Keratinocyte (primary cell): ENCODE measurements around the gene CUX1. TPM values are rescaled to one million over a fixed set of nuclear protein-coding genes. Genes with fewer than 3 reads are reported as not detected.
A peak's percentile ranks its signal among the peaks of the same experiment; 100 is the strongest.

Source experiments
- DNase-seq: peaks from one replicate; pipeline ENCODE4 v3.0.0-alpha.2; 2011; ENCODE audit warnings: low read depth, missing footprints, low spot score
- FAIRE-seq: peaks from 2 replicates; lab custom pipeline; 2011; peaks lifted over from hg19 to GRCh38; lab: Jason Lieb, UNC
- H2AFZ ChIP-seq: 2 replicates; pipeline ENCODE4 v1.6.0; 2012; ENCODE audit warnings: low read length, control low read depth, inconsistent platforms; ENCODE audit not compliant: control insufficient read depth
- H3K27ac ChIP-seq: 2 replicates; pipeline ENCODE4 v1.5.1; 2011; ENCODE audit warnings: low read length; ENCODE audit not compliant: control insufficient read depth, insufficient read depth
- H3K27me3 ChIP-seq: 3 replicates; pipeline ENCODE4 v1.6.0; 2011; ENCODE audit warnings: low read length; ENCODE audit not compliant: control insufficient read depth, insufficient read depth; ENCODE audit errors: extremely low read depth
- H3K36me3 ChIP-seq, 2 experiments: 2 replicates in 1 of 2; 3 replicates in 1 of 2; pipeline ENCODE4 v1.5.1; 2011; ENCODE audit warnings: low read length in 2 of 2, mild to moderate bottlenecking in 1 of 2; ENCODE audit not compliant: control insufficient read depth in 2 of 2, insufficient read depth in 2 of 2; ENCODE audit errors: extremely low read depth in 1 of 2
- H3K4me1 ChIP-seq: 3 replicates; pipeline ENCODE4 v1.5.1; 2011; ENCODE audit warnings: low read length; ENCODE audit not compliant: control insufficient read depth, insufficient read depth; ENCODE audit errors: extremely low read depth
- H3K4me2 ChIP-seq: 3 replicates; pipeline ENCODE4 v1.6.0; 2011; ENCODE audit warnings: low read depth, low read length; ENCODE audit not compliant: control insufficient read depth, insufficient read depth; ENCODE audit errors: extremely low read depth
- H3K4me3 ChIP-seq, 3 experiments: fragments of 200-600 bp in 1 of 3; sonication (generic) in 1 of 3; 2 replicates in 2 of 3; 3 replicates in 1 of 3; pipeline ENCODE4 v1.5.1; 2011 to 2016; ENCODE audit warnings: low read length in 3 of 3, mild to moderate bottlenecking in 3 of 3, control low read depth in 2 of 3, inconsistent platforms in 1 of 3, low read depth in 1 of 3, mixed read lengths in 1 of 3, mixed run types in 1 of 3, moderate library complexity in 1 of 3; ENCODE audit not compliant: control insufficient read depth in 2 of 3, insufficient read depth in 2 of 3; ENCODE audit errors: extremely low read depth in 1 of 3
- H3K79me2 ChIP-seq: 2 replicates; pipeline ENCODE4 v1.6.0; 2012; ENCODE audit warnings: low read length; ENCODE audit not compliant: control insufficient read depth, insufficient read depth
- H3K9ac ChIP-seq: 3 replicates; pipeline ENCODE4 v1.6.0; 2011; ENCODE audit warnings: low read length; ENCODE audit not compliant: control insufficient read depth, insufficient read depth; ENCODE audit errors: extremely low read depth
- H3K9me1 ChIP-seq: 3 replicates; pipeline ENCODE4 v1.6.0; 2011; ENCODE audit warnings: low read length; ENCODE audit not compliant: control insufficient read depth, insufficient read depth; ENCODE audit errors: extremely low read depth
- H3K9me3 ChIP-seq: 2 replicates; pipeline ENCODE4 v1.5.1; 2012; ENCODE audit warnings: low read depth, low read length; ENCODE audit not compliant: control insufficient read depth
- H4K20me1 ChIP-seq: 3 replicates; pipeline ENCODE4 v1.6.0; 2011; ENCODE audit warnings: low read length; ENCODE audit not compliant: control insufficient read depth, insufficient read depth; ENCODE audit errors: extremely low read depth
- CTCF ChIP-seq, 3 experiments: IDR thresholded peaks in 1 of 3; conservative IDR thresholded peaks in 1 of 3; optimal IDR thresholded peaks in 1 of 3; 2 replicates in 2 of 3; 3 replicates in 1 of 3; pipeline versions ENCODE3 to v1.5.1; 2011; ENCODE audit warnings: low read length in 3 of 3, mild to moderate bottlenecking in 3 of 3, moderate library complexity in 2 of 3, control low read depth in 1 of 3, inconsistent platforms in 1 of 3; ENCODE audit not compliant: insufficient read depth in 2 of 3; ENCODE audit errors: extremely low read depth in 1 of 3
- EZH2 ChIP-seq: IDR thresholded peaks from one replicate; pipeline ENCODE4 v1.6.1; 2012; ENCODE audit warnings: inconsistent platforms, mild to moderate bottlenecking, low read length, moderate library complexity
- dilution Hi-C: fragments of 300-500 bp; cut with MboI; formaldehyde crosslinking; loops from one replicate; pipeline ENCODE4 v1.7.0; 2020; ENCODE audit warnings: low sequenced_read_pairs; ENCODE audit not compliant: extremely low pct_ligation_motif_present
- polyA plus RNA-seq, 5 experiments: library from polyadenylated mRNA; depleted of rRNA in 3 of 5; stranded (reverse) in 3 of 5; stranded (forward) in 1 of 5; unstranded in 1 of 5; fragments of >200 nt; gene quantifications; 1 replicate in 1 of 5; 2 replicates in 3 of 5; 3 replicates in 1 of 5; pipeline versions ENCODE4 v1.2.1 to v1.2.3, GENCODE V29; 2011 to 2012; ENCODE audit warnings: missing spikeins in 2 of 5, low read depth in 1 of 5, low replicate concordance in 1 of 5

Gene CUX1
- polyA plus RNA-seq, 1 donor (not counting 4 experiments of a cell fraction or from before 2014, with no cell fraction given): 18.3 TPM

GRCh38 chr7:102150266-102150665 lies 332.8 kb downstream of the CUX1 start:
- dilution Hi-C loops: no loop called here
- H3K27ac ChIP-seq: peak overlapping the region; percentile 98
- no peaks in the 10 kb centered on the region for H3K9me1 ChIP-seq
- no peaks in the 10 kb centered on the region for H3K9me3 ChIP-seq
- H3K79me2 ChIP-seq: no peaks in the 10 kb centered on the region
- no peak overlapping the region for H2AFZ ChIP-seq
- H3K27me3 ChIP-seq: no peaks in the 10 kb centered on the region
- TF ChIP-seq EZH2 (no peak), CTCF (optimal IDR thresholded peaks at IDR 0.05 in 1 of 3, IDR thresholded peaks at IDR 0.05 in 1 of 3, conservative IDR thresholded peaks at IDR 0.05 in 1 of 3; ENCODE audit: extremely low read depth in 1 of 3, insufficient read depth in 2 of 3, low read length in 3 of 3) (no peak)
- peak overlapping the region; percentile 49 for H3K4me2 ChIP-seq
- DNase-seq: no peak
- no peaks in the 10 kb centered on the region for H3K36me3 ChIP-seq
- peaks cover 31% of the 10 kb centered on the region for H3K4me1 ChIP-seq
- no peak for FAIRE-seq
- H4K20me1 ChIP-seq: no peaks in the 10 kb centered on the region
- H3K9ac ChIP-seq: no peak overlapping the region
- H3K4me3 ChIP-seq: no peak overlapping the region

- Histone ChIP-seq H3K9me1 (no peaks in the 10 kb centered on the region), H3K36me3 (no peaks in the 10 kb centered on the region), H3K4me2 (peak overlapping the region; percentile 78), H3K4me3 (peak overlapping the region in 1 of 3 experiments; percentile 49), H4K20me1 (no peaks in the 10 kb centered on the region), H3K79me2 (no peaks in the 10 kb centered on the region), H3K4me1 (peaks cover 29% of the 10 kb centered on the region), H3K27ac (peak overlapping the region; percentile 98), H2AFZ (peak overlapping the region; percentile 45), H3K9ac (peak overlapping the region; percentile 85), H3K27me3 (no peaks in the 10 kb centered on the region), H3K9me3 (no peaks in the 10 kb centered on the region)
- FAIRE-seq: peak; percentile 96
- no peak for TF ChIP-seq EZH2
- no peak for TF ChIP-seq CTCF (optimal IDR thresholded peaks at IDR 0.05 in 1 of 3, IDR thresholded peaks at IDR 0.05 in 1 of 3, conservative IDR thresholded peaks at IDR 0.05 in 1 of 3; ENCODE audit: extremely low read depth in 1 of 3, insufficient read depth in 2 of 3, low read length in 3 of 3)
- dilution Hi-C loops: no loop called here
- DNase-seq: peak; percentile 94
These were observed 335.5 kb downstream of the CUX1 start for GRCh38 chr7:102152672-102153598.
